Ascending aorta (tissue), 2 donors: ENCODE measurements around the gene CEP97. TPM values are rescaled to one million over a fixed set of nuclear protein-coding genes. Genes with fewer than 3 reads are reported as not detected.
A peak's percentile ranks its signal among the peaks of the same experiment; 100 is the strongest.
"Not testable (repeated sequence)": the region's sequence is repeated elsewhere in the genome, so short reads cannot be mapped to it uniquely, and the experiment has no call there.

Experiments used
- DNase-seq, 2 donors: peaks; one replicate each; pipeline ENCODE4 v3.0.0-alpha.2; 2019; ENCODE audit warnings: low spot score in 2 of 2
- H3K27ac ChIP-seq, 2 donors: fragments of 200-600 bp; sonication (generic); one replicate each; pipeline ENCODE4 v1.5.1; 2016 to 2017; ENCODE audit warnings: mild to moderate bottlenecking in 1 of 2
- H3K27me3 ChIP-seq: fragments of 200-600 bp; sonication (generic); one replicate; pipeline ENCODE4 v1.5.1; 2017
- H3K36me3 ChIP-seq, 2 donors: fragments of 200-600 bp; sonication (generic); one replicate each; pipeline ENCODE4 v1.5.1; 2016
- H3K4me1 ChIP-seq, 2 donors: fragments of 200-600 bp; sonication (generic); one replicate each; pipeline ENCODE4 v1.5.1; 2016 to 2017; ENCODE audit warnings: mild to moderate bottlenecking in 1 of 2
- H3K4me3 ChIP-seq, 2 donors: fragments of 200-600 bp; sonication (generic); one replicate each; pipeline ENCODE4 v1.5.1; 2016 to 2017; ENCODE audit warnings: mild to moderate bottlenecking in 1 of 2
- H3K9me3 ChIP-seq, 2 donors: fragments of 200-600 bp; sonication (generic); one replicate each; pipeline ENCODE4 v1.5.1; 2016
- CTCF ChIP-seq, 3 experiments: fragments of 200-600 bp in 2 of 3; fragments of 450-650 bp in 1 of 3; sonication (generic) in 2 of 3; IDR thresholded peaks; one replicate each; pipeline ENCODE4 v1.5.1; 2016 to 2019; ENCODE audit warnings: antibody characterized with exemption in 3 of 3, mild to moderate bottlenecking in 1 of 3, moderate library complexity in 1 of 3
- intact Hi-C: fragments of 100-400 bp; cut with DNase I; formaldehyde crosslinking; loops from one replicate; pipeline ENCODE4 v1.15.1; 2023
- total RNA-seq: library from RNA; depleted of rRNA; stranded (reverse); fragments of >200 nt; gene quantifications from one replicate; pipeline ENCODE4 v1.1.0, GENCODE V29; 2016

Gene CEP97
- total RNA-seq, 1 donor from 2014 or later, result 1.3 TPM

DNA sequence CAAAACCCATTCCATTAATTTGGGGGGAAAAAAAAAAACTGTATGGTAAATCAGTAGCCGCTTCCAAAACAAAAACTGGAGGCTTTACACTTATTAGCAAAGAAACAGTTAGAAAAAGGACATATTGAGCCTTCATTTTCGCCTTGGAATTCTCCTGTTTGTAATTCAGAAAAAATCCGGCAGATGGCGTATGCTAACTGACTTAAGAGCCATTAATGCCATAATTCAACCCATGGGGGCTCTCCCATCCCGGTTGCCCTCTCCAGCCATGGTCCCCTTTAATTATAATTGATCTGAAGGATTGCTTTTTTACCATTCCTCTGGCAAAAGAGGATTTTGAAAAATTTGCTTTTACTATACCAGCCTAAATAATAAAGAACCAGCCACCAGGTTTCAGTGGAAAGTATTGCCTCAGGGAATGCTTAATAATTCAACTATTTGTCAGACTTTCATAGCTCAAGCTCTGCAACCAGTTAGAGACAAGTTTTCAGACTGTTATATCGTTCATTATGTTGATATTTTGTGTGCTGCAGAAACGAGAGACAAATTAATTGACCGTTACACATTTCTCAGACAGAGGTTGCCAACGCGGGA, 28.5 kb upstream of the CEP97 start:
- DNase-seq, result no peak
- intact Hi-C loops, result no loop called here

GRCh38 chr3:101701696-101702634, 22.4 kb upstream of the CEP97 start:
- Histone ChIP-seq H3K27ac (no peak overlapping the region), H3K27me3 (no peaks in the 10 kb centered on the region), H3K9me3 (no peaks in the 10 kb centered on the region), H3K4me1 (no peaks in the 10 kb centered on the region), H3K4me3 (no peak overlapping the region), H3K36me3 (no peaks in the 10 kb centered on the region)
- no peak for TF ChIP-seq CTCF (IDR thresholded peaks at IDR 0.05)
- no peak for DNase-seq
- intact Hi-C loops, result loop anchor here (10.0 kb wide), 1 partner anchor 523 kb away; no protein-coding TSS in a partner anchor

More for the DNA sequence above, 28.5 kb upstream of the CEP97 start:
- peak; percentile 50 to 84 (median 76) for TF ChIP-seq CTCF (IDR thresholded peaks at IDR 0.05)
- H3K27me3 ChIP-seq, result no peaks in the 10 kb centered on the region
- H3K27ac ChIP-seq, result no peak overlapping the region
- H3K9me3 ChIP-seq, result no peaks in the 10 kb centered on the region
- no peaks in the 10 kb centered on the region for H3K4me1 ChIP-seq
- H3K36me3 ChIP-seq, result no peaks in the 10 kb centered on the region
- no peak overlapping the region for H3K4me3 ChIP-seq

DNA sequence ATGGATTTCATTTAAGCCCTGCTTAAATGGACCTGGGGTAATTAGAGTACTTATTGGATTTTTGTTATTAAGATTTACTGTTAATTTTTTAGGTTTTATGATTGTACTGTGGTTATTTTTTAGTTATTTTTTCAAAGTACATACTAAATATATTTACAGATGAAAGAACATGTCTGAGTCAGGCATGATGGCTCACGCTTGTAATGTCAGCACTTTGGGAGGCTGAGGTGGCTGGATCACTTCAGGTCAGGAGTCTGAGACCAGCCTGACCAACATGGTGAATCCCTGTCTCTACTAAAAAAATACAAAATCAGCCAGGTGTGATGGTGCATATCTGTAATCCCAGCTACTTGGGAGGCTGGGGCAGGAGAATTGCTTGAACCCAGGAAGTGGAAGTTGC, 21.7 kb upstream of the CEP97 start:
- Histone ChIP-seq H3K9me3 (no peaks in the 10 kb centered on the region), H3K27ac (no peak overlapping the region), H3K4me3 (no peak overlapping the region), H3K27me3 (no peaks in the 10 kb centered on the region), H3K4me1 (no peaks in the 10 kb centered on the region), H3K36me3 (no peaks in the 10 kb centered on the region)
- no peak for DNase-seq
- TF ChIP-seq CTCF (IDR thresholded peaks at IDR 0.05), result no peak
- intact Hi-C loops, result loop anchor here (10.0 kb wide), 1 partner anchor 522 kb away; no protein-coding TSS in a partner anchor

GRCh38 chr3:101703169-101703568, 21.2 kb upstream of the CEP97 start:
- Histone ChIP-seq H3K27me3 (no peaks in the 10 kb centered on the region), H3K4me1 (no peaks in the 10 kb centered on the region), H3K27ac (no peak overlapping the region), H3K4me3 (no peak overlapping the region), H3K9me3 (no peaks in the 10 kb centered on the region), H3K36me3 (no peaks in the 10 kb centered on the region)
- TF ChIP-seq CTCF (IDR thresholded peaks at IDR 0.05), result no peak
- no peak for DNase-seq
- intact Hi-C loops, result loop anchor here (10.0 kb wide), 1 partner anchor 522 kb away; no protein-coding TSS in a partner anchor

GRCh38 chr3:101704639-101705038, 19.8 kb upstream of the CEP97 start:
- not testable (repeated sequence) for DNase-seq, H3K9me3 ChIP-seq, H3K27ac ChIP-seq, H3K27me3 ChIP-seq, H3K4me3 ChIP-seq, H3K4me1 ChIP-seq, H3K36me3 ChIP-seq
- intact Hi-C loops, result loop anchor here (10.0 kb wide), 1 partner anchor 520 kb away; no protein-coding TSS in a partner anchor

- DNase-seq, result no peak
- Histone ChIP-seq H3K9me3 (no peaks in the 10 kb centered on the region), H3K27me3 (no peaks in the 10 kb centered on the region), H3K27ac (no peak overlapping the region), H3K4me1 (no peaks in the 10 kb centered on the region), H3K36me3 (no peaks in the 10 kb centered on the region), H3K4me3 (no peak overlapping the region)
- intact Hi-C loops, result loop anchor here (10.0 kb wide), 1 partner anchor 516 kb away; no protein-coding TSS in a partner anchor
- no peak for TF ChIP-seq CTCF (IDR thresholded peaks at IDR 0.05)
Measured at GRCh38 chr3:101709126-101709525, 15.3 kb upstream of the CEP97 start.
